ENCODE results near the gene PKD1L1.
"Not testable (repeated sequence)": the region's sequence is repeated elsewhere in the genome, so short reads cannot be mapped to it uniquely, and the experiment has no call there.

PKD1L1 gene

GRCh38 chr7:47937065-47937687, 11.1 kb downstream of the PKD1L1 start:
- no peak for DNase-seq

- DNase-seq, result no peak
These were observed 11.9 kb downstream of the PKD1L1 start for GRCh38 chr7:47936323-47936722.

- DNase-seq, result no peak
These were observed 12.9 kb downstream of the PKD1L1 start for GRCh38 chr7:47935336-47935735.

- DNase-seq, result no peak
These were observed 13.4 kb downstream of the PKD1L1 start for GRCh38 chr7:47934831-47935230.

GRCh38 chr7:47933215-47933614, 15.1 kb downstream of the PKD1L1 start:
- no peak for DNase-seq

- DNase-seq, result no peak
These were observed 15.7 kb downstream of the PKD1L1 start for GRCh38 chr7:47932466-47933037.

GRCh38 chr7:47932016-47932415, 16.2 kb downstream of the PKD1L1 start:
- DNase-seq, result no peak

GRCh38 chr7:47931005-47932004, 17.0 kb downstream of the PKD1L1 start:
- DNase-seq, result no peak

- DNase-seq, result no peak
These were observed 24.0 kb downstream of the PKD1L1 start for GRCh38 chr7:47924266-47924665.

GRCh38 chr7:47923081-47923875, 25.0 kb downstream of the PKD1L1 start:
- not testable (repeated sequence) for DNase-seq

- not testable (repeated sequence) for DNase-seq
These were observed 31.8 kb downstream of the PKD1L1 start for GRCh38 chr7:47916514-47916913.

- DNase-seq, result no peak
These were observed 32.7 kb downstream of the PKD1L1 start for GRCh38 chr7:47915616-47915976.

GRCh38 chr7:47914717-47915615, 33.3 kb downstream of the PKD1L1 start:
- DNase-seq, result no peak

- DNase-seq, result no peak
These were observed 35.9 kb downstream of the PKD1L1 start for GRCh38 chr7:47912332-47912731.

GRCh38 chr7:47908720-47909119, 39.5 kb downstream of the PKD1L1 start:
- no peak for DNase-seq

- DNase-seq, result no peak
These were observed 40.2 kb downstream of the PKD1L1 start for GRCh38 chr7:47907981-47908616.

GRCh38 chr7:47906883-47907282, 41.4 kb downstream of the PKD1L1 start:
- no peak for DNase-seq

- DNase-seq, result no peak
These were observed 43.0 kb downstream of the PKD1L1 start for GRCh38 chr7:47905076-47905920.

GRCh38 chr7:47902013-47902412, 46.3 kb downstream of the PKD1L1 start:
- no peak for DNase-seq

GRCh38 chr7:47901542-47901941, 46.7 kb downstream of the PKD1L1 start:
- DNase-seq, result no peak

Measured in NCI-H1105 treated with DMSO at 0.1 percent for 48 hours (cell line).